ENCODE data around the gene SUSD3.
A peak's percentile ranks its signal among the peaks of the same experiment; 100 is the strongest.
"Not testable (repeated sequence)": the region's sequence is repeated elsewhere in the genome, so short reads cannot be mapped to it uniquely, and the experiment has no call there.

SUSD3 gene

DNA sequence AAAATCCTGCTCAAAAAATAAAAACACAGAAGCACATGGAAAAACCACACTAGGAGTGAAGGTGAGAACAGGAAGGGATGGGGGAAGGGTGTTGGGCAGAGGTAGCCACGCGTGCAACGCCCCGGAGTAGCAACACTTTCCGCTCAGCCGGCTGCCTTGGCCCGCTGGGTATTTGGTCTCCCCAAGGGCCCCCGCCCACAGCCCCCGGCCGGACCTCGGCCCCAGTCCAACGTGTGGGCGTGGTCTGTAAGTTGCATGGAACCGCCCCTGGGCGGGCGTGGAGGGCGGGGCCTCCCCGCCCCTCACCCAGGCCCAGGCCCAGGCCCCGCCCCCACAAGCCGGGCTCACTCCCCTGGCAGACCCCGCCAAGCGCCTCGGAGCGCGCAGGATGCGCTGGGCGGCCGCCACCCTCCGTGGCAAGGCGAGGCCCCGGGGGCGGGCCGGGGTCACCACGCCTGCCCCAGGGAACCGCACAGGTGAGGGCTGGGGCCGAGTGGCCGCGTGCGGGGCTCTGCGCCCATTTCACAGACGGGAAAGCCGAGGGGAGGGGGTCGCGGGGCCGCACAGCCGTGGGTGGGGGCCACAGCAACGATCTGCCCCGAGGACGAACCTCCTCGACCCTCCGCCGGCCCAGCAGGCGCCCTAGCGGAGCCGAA is at the start of gene SUSD3:
TSS of gene SUSD3 (plus strand) at position 347 of the 656 bp plus-strand sequence. CDS start at position 389, 42 bp downstream.
- DNase-seq = peak; percentile 58 to 76

GRCh38 chr9:93009337-93010015 is 49.0 kb upstream of the SUSD3 start:
- no peak for DNase-seq

DNA sequence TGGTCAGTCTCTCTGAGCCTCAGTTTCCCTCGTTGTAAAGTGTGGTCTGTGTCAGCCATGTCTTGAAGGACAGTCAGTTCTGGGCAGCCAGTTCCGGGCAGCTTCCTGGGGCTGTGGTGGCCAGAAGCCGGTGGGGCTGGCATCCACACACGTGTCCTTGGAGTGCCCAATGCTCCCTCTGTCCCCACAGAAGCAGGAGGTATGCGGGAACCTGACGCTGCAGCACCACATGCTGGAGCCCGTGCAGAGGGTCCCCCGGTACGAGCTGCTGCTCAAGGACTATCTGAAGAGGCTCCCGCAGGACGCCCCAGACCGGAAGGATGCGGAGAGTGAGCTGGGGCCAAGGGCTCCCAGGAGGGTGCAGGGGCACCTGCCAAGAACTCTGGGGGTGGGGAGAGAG is 48.4 kb upstream of the SUSD3 start:
- DNase-seq = no peak

- no peak for DNase-seq
Measured at GRCh38 chr9:93010704-93011103, 47.8 kb upstream of the SUSD3 start.

DNA sequence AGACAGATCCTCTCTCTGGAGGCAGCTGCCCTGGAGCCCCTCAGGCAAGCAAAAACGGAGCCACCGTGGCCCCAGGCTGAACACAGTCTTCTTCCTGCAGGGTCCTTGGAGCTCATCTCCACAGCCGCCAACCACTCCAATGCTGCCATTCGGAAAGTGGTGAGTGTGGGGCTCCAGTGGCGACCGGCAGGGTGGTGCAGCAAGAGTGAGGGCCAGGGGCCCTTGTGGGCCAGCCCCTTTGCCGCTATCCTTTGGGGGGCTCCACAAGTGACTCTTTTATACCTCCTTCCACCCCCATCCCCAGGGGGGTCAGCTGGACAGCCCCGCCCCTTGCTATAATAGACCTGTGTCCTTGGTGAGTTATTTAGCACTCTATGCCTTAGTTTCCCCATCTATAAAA is 47.4 kb upstream of the SUSD3 start:
- DNase-seq = no peak

DNA sequence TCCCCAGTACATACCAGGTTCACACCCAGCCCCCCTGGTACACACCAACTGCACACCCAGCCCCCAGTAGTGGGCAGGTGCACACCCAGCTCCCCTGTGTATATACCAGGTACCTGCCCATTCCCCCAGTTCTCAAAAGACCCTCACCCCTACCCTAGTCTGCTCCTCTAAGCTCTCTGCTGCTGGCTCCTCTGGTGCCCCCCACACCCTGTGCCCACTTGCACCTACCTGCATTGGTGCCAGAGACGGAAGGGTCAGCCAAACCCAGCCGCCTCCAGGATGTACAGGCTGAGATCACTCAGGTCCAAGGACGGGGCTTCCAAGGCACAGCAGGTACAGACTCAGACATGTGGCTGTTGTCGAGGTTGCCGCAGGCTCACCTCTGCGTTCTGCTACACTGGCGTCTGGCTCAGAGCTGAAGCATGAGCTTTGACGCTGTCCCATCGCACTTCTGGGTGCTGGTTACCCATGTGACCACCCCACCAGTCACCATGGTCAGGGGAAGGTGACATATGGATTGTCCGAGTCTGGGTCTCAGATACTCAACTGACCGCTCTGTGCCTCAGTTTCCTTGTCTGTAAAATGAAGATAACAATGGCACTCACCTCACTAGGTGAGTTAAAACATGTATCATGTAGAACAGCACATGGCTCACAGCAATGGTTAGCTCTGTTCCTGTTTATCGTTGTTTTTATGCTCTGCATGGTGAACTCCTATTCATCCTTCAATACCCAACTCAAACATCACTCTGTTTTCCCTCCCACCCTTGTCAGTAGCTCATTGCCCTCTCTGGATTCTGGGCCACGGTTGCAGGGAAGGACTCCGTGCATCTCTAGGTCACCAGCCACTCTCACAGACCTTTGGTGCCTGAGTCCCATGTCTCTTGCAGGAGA is 45.3 kb upstream of the SUSD3 start:
- DNase-seq = no peak

- DNase-seq = no peak
Measured at GRCh38 chr9:93013856-93014582, 44.5 kb upstream of the SUSD3 start.

DNA sequence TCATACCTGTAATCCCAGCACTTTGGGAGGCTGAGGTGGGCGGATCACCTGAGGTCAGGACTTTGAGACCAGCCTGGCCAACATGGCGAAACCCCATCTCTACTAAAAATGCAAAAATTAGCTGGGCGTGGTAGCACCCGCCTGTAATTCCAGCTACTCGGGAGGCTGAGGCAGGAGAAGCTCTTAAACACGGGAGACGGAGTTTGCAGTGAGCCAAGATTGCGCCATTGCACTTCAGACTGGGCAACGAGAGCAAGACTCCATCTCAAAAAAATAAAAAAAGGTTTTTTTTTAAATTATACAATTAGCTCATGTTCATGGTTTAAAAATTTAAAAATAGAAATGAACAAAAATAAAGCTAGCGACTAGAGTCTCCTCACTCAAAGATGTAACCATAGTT is 43.3 kb upstream of the SUSD3 start:
- DNase-seq = not testable (repeated sequence)

GRCh38 chr9:93017621-93018020 is 40.9 kb upstream of the SUSD3 start:
- no peak for DNase-seq

DNA sequence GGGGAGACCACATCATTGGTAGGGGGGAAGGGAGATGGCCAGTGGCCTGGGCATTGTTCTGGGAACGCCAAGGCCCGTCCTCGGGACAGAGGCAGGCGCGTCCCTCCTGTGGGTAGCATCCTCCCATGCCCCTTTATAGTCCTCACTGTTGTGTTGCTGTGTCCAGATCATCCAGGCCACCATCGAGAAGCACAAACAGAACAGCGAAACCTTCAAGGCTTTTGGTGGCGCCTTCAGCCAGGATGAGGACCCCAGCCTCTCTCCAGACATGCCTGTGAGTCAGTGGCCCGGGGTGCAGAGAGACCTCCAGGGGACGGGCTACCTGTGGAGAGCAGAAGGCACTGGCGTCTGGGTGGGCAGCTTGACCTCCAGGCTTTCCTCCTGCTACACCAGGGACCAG is 38.4 kb upstream of the SUSD3 start:
- no peak for DNase-seq

DNA sequence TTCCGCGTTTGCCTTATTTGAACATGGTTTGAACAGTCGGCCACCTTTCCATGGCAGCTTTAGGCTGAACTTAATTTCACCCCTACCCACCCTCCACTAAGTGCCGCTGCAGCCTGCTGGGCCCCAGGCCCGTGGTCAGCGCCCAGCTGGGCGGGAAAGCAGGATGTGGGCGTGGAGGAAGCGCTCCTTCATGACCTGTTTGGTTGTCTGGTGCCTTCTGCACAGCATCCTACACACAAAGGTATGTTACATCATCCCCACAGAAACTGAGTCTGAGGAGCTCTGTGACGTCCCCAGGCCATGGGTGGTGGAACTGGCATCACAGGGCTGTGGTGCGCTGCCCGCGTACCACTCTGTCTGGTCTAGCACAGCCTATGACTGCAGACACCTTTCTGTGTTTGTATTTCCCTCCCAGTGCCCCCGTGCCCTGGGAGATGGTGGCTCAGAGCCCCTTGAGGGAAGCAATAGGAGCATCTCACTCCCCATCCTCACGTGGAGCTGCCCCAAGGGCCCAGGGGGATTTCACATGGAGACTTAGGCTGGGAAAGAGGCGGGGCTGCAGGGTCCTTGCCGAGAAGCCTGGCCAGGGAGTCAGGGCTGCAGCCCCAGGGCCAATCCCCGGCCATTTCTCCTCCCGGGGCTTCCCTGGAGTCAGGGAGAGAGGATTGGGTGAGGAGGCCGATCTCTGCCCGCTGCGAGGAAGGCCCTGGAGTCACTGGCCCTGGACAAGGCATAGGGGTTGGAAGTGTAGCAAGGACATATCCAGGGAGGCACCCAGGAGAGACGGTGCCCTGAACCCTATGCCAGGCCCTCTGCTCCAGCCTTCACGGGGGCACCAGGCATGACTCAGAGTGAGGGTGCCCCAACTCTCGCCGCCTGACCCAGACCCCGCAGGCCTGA is 37.5 kb upstream of the SUSD3 start:
- peak in 1 of 2 donors; percentile 15 for DNase-seq

GRCh38 chr9:93022066-93022465 is 36.4 kb upstream of the SUSD3 start:
- DNase-seq = no peak

DNA sequence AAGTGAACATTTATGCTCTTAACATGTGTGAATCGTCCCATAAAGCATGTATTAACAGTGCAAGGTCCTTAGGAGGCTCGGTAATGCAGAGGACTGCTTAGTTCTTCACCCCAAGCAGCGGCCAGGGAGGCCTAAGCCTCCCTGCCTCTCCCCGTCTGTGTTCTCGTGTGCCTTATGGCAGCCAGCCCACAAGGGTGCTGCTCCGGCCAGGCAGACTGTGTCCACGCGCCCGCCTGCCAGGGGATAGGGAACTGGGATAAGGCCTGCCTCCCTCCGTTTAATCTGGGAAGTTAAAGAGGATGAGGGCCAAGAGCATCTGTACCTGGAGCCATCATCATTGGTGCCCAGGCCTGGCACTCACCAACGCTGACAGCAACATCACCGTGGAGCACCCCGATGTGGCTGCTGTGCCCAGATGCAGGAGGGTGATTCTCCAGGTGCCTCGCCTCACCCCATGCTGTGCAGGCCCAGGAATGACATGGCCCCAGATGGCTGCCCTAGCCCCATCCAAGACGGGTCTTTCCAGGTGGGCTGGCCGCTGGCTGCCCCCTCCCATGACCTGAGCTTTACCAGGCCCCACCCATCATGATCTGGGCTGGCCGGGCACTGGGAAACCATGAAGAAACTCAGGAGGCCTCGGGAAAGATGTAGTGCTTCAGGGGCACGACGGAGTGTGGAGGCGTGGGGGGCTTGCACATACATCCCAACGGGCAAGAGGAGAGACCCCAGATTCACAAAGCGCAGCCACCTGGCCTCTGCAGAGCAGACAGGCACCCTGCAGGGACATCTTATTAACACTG is 35.6 kb upstream of the SUSD3 start:
- no peak for DNase-seq

GRCh38 chr9:93023521-93023815 is 35.0 kb upstream of the SUSD3 start:
- DNase-seq = no peak

GRCh38 chr9:93024646-93024910 is 33.9 kb upstream of the SUSD3 start:
- no peak for DNase-seq

- no peak for DNase-seq
Measured at GRCh38 chr9:93024986-93025630, 33.4 kb upstream of the SUSD3 start.

DNA sequence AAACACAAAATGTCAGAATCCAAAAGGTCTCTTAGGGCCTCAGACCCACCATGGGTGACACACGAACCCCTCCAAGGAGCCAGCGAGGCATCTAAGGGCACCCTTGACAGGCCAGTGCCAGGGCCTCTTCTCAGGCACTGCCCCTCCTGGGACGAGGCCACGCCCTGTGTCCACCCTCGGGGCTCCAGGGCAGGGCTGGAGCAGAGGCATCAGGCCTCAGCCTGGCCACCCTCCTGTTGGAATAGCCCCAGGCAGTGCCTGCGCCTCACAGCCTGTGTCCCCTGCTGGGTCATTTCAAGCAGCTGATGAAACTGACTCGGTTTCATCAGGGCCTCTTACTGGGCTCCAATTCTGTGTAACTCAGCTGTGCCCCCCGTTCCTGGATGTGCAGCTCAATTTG is 32.8 kb upstream of the SUSD3 start:
- no peak for DNase-seq

DNA sequence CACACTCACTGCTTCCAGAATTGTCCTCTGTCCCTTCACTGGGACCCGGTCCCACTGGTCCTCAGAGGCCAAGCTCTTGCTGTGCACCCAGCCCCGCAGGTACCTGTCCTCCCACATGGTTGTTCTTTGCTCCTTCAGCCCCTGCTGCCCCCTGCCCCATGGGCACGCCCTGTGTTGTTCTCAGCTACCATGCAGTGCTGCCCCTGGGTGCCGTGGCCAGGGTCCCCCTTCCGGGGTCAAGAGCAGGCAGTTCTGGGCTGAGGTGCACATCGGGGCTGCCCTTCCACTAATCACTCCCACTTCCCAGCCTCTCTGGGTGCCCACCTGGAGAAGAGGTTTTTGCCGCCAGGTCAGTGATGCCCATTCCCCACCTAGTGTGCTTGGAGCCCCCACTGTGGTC is 31.9 kb upstream of the SUSD3 start:
- DNase-seq = no peak

DNA sequence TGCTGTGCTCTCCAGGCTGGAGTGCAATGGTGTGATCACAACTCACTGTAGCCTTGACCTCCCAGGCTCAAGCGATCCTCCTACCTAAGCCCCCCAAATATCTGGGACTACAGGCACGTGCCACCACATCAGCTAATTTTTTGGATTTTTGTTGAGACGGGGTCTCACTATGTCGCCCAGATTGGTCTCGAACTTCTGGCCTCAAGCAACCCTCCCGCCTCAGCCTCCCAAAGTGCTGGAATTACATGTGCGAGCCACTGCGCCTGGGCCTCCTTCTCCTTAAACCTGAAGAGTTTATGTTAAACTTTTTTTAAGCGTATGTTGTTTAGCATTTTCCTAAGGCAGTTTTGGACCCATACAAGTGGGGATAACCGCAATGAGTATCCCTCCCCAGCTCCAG is 30.8 kb upstream of the SUSD3 start:
- DNase-seq = no peak

DNA sequence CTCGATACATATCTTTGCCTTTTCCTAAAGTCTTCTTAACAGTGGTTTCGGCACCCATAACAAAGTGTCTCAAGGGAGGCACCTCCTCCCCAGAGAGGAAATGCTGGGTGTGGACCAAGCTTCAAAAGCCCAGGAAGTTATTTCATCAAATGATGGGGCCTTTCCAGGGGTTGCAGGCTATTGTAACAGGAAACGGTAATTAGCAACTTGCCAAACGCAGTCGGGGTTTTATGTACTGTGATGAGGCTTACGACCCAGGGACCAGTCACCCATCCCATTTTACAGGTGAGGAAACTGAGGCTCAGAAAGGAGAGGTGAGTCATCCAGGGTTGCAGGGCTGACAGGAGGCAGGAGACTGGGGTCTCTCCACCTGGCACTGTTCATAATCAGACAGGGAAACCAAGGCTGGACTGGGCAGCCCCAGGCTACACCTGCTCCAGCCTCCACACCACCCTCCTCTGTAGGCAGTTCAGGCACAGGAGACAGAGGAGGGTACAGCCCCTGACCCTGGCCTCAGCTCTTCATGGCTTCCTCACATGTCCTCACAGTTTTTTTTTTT is 30.0 kb upstream of the SUSD3 start:
- DNase-seq = peak; percentile 8 to 23

All from stimulated activated CD4-positive, alpha-beta T cell treated with anti-CD3 and anti-CD28 coated beads, Interleukin-2, amount 100 ng/mL, for 48 hours (primary cell).